ENCODE results near the gene ABLIM1.

ABLIM1 gene

DNA sequence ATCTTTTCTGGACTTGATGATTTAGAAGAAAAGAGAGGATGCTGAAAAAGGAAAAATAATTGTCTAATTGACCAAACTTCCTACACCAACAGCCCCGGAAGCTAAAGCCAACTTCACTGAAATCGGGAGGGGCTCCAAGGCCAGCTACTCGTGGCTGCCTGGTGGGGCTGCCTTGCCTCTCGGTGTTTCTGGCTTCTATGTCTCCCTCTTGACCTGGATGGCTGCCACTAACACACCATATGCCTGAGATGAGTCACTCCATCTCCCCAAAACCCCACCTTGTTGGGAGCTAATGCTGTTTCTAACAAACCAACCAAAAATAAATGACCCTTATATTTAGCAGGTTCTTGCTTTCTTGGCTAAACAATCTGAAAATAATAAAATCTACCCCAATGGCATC, 166.1 kb downstream of the ABLIM1 start:
- TF ChIP-seq POLR2A (IDR thresholded peaks at IDR 0.05; ENCODE audit: low read depth, low read length) (no peak), PAX5 (IDR thresholded peaks at IDR 0.05; ENCODE audit: insufficient read depth, low read length, severe bottlenecking) (no peak), TAF1 (IDR thresholded peaks at IDR 0.05; ENCODE audit: low read depth, low read length) (no peak), POLR2AphosphoS5 (IDR thresholded peaks at IDR 0.05; ENCODE audit: low read depth, low read length) (no peak), SPI1 (IDR thresholded peaks at IDR 0.05; ENCODE audit: low read depth, low read length) (no peak), POU2F2 (IDR thresholded peaks at IDR 0.05; ENCODE audit: low read depth, low read length) (no peak)
- DNase-seq (ENCODE audit: insufficient read length, low spot score) (no peak), FAIRE-seq (no peak)

DNA sequence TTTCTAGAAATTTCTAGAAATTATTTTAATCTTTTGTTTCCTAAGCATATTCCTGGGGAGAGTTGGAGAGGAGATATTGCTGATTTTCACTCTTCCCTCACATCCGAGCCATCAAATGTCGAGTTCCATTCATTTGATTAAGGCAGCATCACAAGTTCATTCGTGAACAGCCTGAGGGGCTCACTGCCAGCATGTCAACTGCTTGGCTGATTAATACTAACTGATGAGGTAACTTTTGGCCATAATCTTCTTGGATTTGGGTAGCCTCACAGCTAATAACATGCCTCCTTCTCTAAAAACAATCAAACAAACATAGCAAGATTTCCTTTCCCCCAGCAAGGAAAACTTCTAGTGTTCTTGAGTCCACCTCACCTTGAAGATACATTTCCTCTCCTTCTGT, 166.7 kb downstream of the ABLIM1 start:
- DNase-seq (ENCODE audit: insufficient read length, low spot score) (no peak), FAIRE-seq (no peak)
- TF ChIP-seq TAF1 (IDR thresholded peaks at IDR 0.05; ENCODE audit: low read depth, low read length) = no peak
- no peak for TF ChIP-seq SPI1 (IDR thresholded peaks at IDR 0.05; ENCODE audit: low read depth, low read length)
- TF ChIP-seq POLR2AphosphoS5 (IDR thresholded peaks at IDR 0.05; ENCODE audit: low read depth, low read length) = no peak
- no peak for TF ChIP-seq POLR2A (IDR thresholded peaks at IDR 0.05; ENCODE audit: low read depth, low read length)
- TF ChIP-seq PAX5 (IDR thresholded peaks at IDR 0.05; ENCODE audit: insufficient read depth, low read length, severe bottlenecking) = no peak
- no peak for TF ChIP-seq POU2F2 (IDR thresholded peaks at IDR 0.05; ENCODE audit: low read depth, low read length)

DNA sequence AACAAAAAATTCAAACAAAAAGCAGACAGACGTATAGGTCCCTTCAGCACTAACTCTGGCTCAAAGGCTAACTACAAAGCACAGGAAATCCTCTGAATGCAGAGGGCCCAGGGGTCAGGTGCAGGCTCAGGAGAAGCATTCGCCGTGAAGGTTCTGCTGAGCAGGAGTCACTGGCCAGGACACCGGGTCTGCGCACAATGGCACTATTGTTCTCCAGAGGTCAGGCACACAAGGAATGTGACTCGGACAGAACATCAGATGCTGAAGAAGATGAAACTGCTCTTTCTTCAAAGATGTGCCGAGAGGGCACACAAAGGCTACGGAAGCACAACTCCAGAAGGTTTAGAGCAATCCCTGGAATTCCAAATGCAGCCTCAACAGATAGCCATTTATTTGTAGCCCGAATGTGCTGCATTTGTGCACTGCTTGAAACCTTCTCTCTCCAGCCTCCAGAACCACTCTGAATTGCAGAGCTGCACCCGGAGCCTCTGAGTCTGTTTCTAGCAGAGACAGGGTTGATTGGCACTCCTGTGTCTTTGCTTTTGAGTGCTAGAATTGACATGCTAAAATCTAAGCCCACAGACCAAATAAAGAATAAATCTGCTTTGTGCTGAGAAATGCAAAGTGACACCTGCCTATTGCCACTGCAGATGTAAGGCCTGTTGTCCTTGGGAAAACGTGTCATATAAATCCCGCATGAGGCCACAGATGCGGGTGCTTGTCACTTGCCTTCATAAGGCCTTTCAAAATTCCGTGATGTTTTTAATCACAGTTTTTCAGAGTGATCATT, 168.4 kb downstream of the ABLIM1 start:
- DNase-seq (ENCODE audit: insufficient read length, low spot score) = no peak
- TF ChIP-seq POU2F2 (IDR thresholded peaks at IDR 0.05; ENCODE audit: low read depth, low read length) (no peak), SPI1 (IDR thresholded peaks at IDR 0.05; ENCODE audit: low read depth, low read length) (no peak), POLR2AphosphoS5 (IDR thresholded peaks at IDR 0.05; ENCODE audit: low read depth, low read length) (no peak), PAX5 (IDR thresholded peaks at IDR 0.05; ENCODE audit: insufficient read depth, low read length, severe bottlenecking) (no peak), TAF1 (IDR thresholded peaks at IDR 0.05; ENCODE audit: low read depth, low read length) (no peak), POLR2A (IDR thresholded peaks at IDR 0.05; ENCODE audit: low read depth, low read length) (no peak)
- no peak for FAIRE-seq

DNA sequence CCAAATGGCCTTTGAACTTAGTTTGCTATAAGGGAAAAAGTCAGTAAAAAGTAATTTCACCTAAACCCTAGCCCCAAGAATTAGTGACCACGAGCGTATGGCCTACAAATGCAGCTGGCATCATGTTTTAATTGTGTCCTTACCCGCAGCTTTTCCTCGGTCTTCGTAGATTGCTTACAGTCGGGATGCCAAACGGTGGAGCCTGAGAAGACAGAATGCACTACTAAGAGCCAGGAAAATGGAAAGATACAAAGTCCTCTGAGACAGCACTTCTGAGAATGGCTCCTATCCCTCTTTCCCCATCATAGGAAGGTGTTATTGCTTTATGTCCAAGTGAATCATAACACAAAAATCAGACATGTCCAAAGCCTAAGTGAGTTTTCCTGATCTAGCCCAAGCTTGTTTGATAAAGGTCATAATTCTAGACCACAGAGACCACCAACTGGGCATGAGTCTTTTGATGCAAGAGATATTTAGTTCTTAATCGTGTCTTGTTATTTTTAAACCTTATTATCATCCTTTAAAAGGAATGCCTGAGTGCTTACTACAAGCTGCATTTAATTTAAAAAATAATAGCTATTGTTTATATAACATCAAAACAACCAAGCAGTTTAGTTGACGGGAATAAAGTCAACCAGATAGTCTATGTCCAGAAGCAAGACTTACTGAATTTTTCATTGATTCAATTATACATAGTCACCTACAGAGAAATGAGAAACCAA, 170.1 kb downstream of the ABLIM1 start:
- TF ChIP-seq POU2F2 (IDR thresholded peaks at IDR 0.05; ENCODE audit: low read depth, low read length) (no peak), POLR2AphosphoS5 (IDR thresholded peaks at IDR 0.05; ENCODE audit: low read depth, low read length) (no peak), POLR2A (IDR thresholded peaks at IDR 0.05; ENCODE audit: low read depth, low read length) (no peak), PAX5 (IDR thresholded peaks at IDR 0.05; ENCODE audit: insufficient read depth, low read length, severe bottlenecking) (no peak), SPI1 (IDR thresholded peaks at IDR 0.05; ENCODE audit: low read depth, low read length) (no peak), TAF1 (IDR thresholded peaks at IDR 0.05; ENCODE audit: low read depth, low read length) (no peak)
- FAIRE-seq (no peak), DNase-seq (ENCODE audit: insufficient read length, low spot score) (no peak)

DNA sequence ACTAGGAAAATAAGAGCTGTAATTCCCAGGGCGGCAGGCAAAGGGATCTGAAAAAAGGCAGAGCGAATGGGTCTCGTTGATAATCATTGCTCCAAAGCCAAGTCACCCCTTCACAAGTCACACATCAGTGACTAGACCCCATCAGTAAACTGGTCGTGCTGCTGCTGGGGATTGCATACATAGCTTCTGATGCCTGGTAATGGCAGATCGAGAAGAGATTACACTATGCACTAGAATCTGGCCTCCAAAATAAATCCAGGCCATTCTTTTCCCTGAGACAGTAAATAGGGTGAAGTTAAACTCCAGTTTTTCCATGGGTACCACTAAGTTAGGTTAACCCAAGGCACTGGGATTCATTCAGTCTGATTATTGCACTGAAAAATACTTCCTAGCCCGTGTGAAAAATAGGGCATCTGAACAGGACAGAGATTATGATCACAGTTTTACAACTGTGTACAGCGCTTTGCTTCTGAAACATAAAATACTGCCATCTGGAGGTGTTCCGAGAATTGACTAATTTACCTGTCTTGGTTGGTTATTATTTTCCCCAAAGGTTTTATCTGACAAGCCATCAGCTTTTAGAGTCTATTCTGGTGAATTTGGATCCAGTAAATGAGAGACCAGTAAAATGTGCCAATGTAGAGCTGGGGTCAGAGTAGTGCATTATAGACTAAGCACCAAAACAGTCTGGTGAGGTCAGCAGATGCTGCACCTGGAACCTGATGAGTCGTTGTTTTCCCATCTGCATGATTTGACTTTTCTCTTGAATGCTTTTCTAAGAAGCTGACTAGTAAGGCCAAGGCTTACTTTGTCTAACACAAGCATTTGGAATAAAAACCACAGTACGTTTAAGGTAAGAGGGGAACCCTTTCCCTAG, 170.9 kb downstream of the ABLIM1 start:
- TF ChIP-seq TAF1 (IDR thresholded peaks at IDR 0.05; ENCODE audit: low read depth, low read length) (no peak), SPI1 (IDR thresholded peaks at IDR 0.05; ENCODE audit: low read depth, low read length) (no peak), POLR2AphosphoS5 (IDR thresholded peaks at IDR 0.05; ENCODE audit: low read depth, low read length) (no peak), PAX5 (IDR thresholded peaks at IDR 0.05; ENCODE audit: insufficient read depth, low read length, severe bottlenecking) (no peak), POLR2A (IDR thresholded peaks at IDR 0.05; ENCODE audit: low read depth, low read length) (no peak), POU2F2 (IDR thresholded peaks at IDR 0.05; ENCODE audit: low read depth, low read length) (no peak)
- FAIRE-seq (no peak), DNase-seq (ENCODE audit: insufficient read length, low spot score) (no peak)

DNA sequence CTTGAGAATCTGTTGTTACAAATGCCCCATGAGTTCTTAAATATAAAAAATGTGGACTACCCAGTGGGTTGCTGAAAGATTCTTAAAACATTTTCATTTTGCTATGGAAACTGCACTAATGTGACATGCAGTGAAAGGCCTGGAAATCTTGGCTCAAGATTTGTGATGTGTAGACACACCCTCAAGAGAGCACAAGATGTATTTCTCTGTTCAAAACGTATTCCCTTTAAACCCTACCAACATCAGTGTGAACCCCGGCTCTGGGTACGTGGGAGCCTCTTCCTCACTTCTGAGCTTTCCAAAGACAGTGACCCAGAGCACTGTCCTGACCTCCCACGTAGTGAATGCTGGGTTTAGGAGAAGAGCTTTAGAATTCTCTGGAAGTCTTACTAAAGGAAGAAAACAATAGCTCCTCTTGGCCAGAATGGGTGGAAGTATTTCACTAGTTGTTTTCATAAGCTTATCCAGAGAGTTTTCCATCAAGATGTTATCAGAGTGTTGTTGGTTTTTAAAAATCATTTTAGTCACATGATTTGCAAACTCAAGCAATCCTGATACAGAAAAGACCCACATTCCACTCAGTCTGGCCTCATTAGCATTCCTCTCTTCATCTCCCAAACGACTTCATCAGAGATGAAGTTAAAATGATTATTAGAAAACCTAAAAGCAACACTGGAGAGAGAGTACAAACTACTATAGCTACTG, 172.2 kb downstream of the ABLIM1 start:
- FAIRE-seq (no peak), DNase-seq (ENCODE audit: insufficient read length, low spot score) (no peak)

DNA sequence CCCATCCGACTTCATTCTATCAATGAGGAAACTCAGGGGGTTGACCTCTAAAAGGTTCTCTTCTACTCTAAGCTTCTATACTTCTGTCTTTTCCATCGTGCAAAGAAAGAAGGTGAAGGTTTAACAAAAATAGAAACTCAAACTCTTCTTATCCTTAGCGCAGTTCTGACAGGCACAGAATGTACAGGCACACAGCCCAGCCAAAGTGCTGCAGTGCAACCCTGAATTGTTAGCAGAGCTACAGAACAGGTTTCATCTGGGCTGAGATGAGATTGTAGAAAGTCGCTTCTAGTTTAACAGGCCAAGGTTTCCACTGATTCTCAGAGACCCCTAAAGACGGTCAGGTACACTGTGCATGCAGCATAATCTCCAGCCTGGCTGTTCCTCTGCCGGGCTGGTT, 174.5 kb downstream of the ABLIM1 start:
- DNase-seq (ENCODE audit: insufficient read length, low spot score) (no peak), FAIRE-seq (no peak)
- TF ChIP-seq POLR2AphosphoS5 (IDR thresholded peaks at IDR 0.05; ENCODE audit: low read depth, low read length) (no peak), POU2F2 (IDR thresholded peaks at IDR 0.05; ENCODE audit: low read depth, low read length) (no peak), SPI1 (IDR thresholded peaks at IDR 0.05; ENCODE audit: low read depth, low read length) (no peak), POLR2A (IDR thresholded peaks at IDR 0.05; ENCODE audit: low read depth, low read length) (no peak), PAX5 (IDR thresholded peaks at IDR 0.05; ENCODE audit: insufficient read depth, low read length, severe bottlenecking) (no peak), TAF1 (IDR thresholded peaks at IDR 0.05; ENCODE audit: low read depth, low read length) (no peak)

More for the DNA sequence above, 172.2 kb downstream of the ABLIM1 start:
- no peak for TF ChIP-seq SPI1 (IDR thresholded peaks at IDR 0.05; ENCODE audit: low read depth, low read length)
- no peak for TF ChIP-seq PAX5 (IDR thresholded peaks at IDR 0.05; ENCODE audit: insufficient read depth, low read length, severe bottlenecking)
- TF ChIP-seq TAF1 (IDR thresholded peaks at IDR 0.05; ENCODE audit: low read depth, low read length) = no peak
- TF ChIP-seq POU2F2 (IDR thresholded peaks at IDR 0.05; ENCODE audit: low read depth, low read length) = no peak
- no peak for TF ChIP-seq POLR2AphosphoS5 (IDR thresholded peaks at IDR 0.05; ENCODE audit: low read depth, low read length)
- no peak for TF ChIP-seq POLR2A (IDR thresholded peaks at IDR 0.05; ENCODE audit: low read depth, low read length)

All from GM12891 (cell line).